ENCODE data around the gene SYNGAP1. TPM values are rescaled to one million over a fixed set of nuclear protein-coding genes. Genes with fewer than 3 reads are reported as not detected.

The SYNGAP1 gene
- total and polyA plus RNA-seq, 9 of the 15 experiments (the other 6 are each of a cell fraction or from before 2014, with no cell fraction given): 0.01 to 22.8 (median 3.2) TPM

DNA sequence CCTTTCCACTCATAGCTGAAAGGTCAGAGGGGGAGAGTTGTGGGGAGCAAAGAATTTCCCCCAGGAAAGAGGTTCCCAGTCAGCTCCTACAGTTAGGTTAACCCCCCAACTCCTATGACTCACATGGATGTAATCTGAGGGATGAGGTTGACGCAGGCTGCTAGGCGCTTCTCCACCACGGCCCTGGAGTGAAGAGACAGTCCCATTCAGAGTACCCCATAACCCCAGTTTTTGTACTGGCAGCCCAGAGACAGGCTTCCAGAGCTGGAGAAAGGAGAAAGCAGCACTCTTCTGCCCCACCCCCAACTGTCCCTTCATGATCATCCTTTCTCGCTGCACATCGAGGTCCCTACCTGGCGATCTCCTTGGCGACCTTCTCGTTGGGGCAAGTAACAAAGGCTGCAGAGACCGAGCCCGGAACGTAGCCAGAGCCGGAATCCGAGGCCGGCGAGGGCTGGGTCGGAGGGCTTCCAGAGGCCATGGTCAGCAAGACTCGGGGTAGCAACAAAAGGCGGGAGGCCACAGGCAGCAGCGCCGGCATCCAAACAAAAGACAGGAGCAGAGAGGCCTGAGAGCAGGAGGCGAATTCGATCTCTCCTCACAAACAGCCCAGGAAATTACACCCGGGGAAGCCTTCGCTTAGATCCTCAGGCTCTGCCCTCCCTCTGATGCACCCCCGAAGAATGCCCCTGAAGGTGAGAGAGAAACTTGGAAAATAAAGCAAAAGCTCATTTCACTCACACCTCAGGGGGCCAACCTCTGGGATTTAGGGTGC, 2.5 kb upstream of the SYNGAP1 start (continued):
- TF ChIP-seq, protein P1, sequence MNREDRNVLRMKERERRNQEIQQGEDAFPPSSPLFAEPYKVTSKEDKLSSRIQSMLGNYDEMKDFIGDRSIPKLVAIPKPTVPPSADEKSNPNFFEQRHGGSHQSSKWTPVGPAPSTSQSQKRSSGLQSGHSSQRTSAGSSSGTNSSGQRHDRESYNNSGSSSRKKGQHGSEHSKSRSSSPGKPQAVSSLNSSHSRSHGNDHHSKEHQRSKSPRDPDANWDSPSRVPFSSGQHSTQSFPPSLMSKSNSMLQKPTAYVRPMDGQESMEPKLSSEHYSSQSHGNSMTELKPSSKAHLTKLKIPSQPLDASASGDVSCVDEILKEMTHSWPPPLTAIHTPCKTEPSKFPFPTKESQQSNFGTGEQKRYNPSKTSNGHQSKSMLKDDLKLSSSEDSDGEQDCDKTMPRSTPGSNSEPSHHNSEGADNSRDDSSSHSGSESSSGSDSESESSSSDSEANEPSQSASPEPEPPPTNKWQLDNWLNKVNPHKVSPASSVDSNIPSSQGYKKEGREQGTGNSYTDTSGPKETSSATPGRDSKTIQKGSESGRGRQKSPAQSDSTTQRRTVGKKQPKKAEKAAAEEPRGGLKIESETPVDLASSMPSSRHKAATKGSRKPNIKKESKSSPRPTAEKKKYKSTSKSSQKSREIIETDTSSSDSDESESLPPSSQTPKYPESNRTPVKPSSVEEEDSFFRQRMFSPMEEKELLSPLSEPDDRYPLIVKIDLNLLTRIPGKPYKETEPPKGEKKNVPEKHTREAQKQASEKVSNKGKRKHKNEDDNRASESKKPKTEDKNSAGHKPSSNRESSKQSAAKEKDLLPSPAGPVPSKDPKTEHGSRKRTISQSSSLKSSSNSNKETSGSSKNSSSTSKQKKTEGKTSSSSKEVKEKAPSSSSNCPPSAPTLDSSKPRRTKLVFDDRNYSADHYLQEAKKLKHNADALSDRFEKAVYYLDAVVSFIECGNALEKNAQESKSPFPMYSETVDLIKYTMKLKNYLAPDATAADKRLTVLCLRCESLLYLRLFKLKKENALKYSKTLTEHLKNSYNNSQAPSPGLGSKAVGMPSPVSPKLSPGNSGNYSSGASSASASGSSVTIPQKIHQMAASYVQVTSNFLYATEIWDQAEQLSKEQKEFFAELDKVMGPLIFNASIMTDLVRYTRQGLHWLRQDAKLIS (CRISPR knock-in tag; IDR thresholded peaks at IDR 0.05): peak; percentile 60; the same call in 1 of the 2 replicates
- TF ChIP-seq, protein P2, sequence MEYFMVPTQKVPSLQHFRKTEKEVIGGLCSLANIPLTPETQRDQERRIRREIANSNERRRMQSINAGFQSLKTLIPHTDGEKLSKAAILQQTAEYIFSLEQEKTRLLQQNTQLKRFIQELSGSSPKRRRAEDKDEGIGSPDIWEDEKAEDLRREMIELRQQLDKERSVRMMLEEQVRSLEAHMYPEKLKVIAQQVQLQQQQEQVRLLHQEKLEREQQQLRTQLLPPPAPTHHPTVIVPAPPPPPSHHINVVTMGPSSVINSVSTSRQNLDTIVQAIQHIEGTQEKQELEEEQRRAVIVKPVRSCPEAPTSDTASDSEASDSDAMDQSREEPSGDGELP (CRISPR knock-in tag; IDR thresholded peaks at IDR 0.05; ENCODE audit: borderline replicate concordance): 0 out of 2 replicates have a peak, but pooled peaks have one; percentile 17
- TF ChIP-seq SMARCA5 (IDR thresholded peaks at IDR 0.05) (peak; percentile 51), RBFOX2 (IDR thresholded peaks at IDR 0.05; ENCODE audit: low read depth, low read length) (no peak), ZNF3 (CRISPR knock-in tag; IDR thresholded peaks at IDR 0.05) (no peak), POLR2AphosphoS5 (IDR thresholded peaks at IDR 0.05; ENCODE audit: control insufficient read depth, insufficient read depth, low read depth, low read length) (peak; percentile 11; the same call in 1 of the 2 replicates), ATF7 (IDR thresholded peaks at IDR 0.05) (peak; percentile 20; the same call in 1 of the 2 replicates), MECOM (CRISPR knock-in tag; IDR thresholded peaks at IDR 0.05) (0 out of 2 replicates have a peak, but pooled peaks have one; percentile 18)
- TF ChIP-seq, protein P3, sequence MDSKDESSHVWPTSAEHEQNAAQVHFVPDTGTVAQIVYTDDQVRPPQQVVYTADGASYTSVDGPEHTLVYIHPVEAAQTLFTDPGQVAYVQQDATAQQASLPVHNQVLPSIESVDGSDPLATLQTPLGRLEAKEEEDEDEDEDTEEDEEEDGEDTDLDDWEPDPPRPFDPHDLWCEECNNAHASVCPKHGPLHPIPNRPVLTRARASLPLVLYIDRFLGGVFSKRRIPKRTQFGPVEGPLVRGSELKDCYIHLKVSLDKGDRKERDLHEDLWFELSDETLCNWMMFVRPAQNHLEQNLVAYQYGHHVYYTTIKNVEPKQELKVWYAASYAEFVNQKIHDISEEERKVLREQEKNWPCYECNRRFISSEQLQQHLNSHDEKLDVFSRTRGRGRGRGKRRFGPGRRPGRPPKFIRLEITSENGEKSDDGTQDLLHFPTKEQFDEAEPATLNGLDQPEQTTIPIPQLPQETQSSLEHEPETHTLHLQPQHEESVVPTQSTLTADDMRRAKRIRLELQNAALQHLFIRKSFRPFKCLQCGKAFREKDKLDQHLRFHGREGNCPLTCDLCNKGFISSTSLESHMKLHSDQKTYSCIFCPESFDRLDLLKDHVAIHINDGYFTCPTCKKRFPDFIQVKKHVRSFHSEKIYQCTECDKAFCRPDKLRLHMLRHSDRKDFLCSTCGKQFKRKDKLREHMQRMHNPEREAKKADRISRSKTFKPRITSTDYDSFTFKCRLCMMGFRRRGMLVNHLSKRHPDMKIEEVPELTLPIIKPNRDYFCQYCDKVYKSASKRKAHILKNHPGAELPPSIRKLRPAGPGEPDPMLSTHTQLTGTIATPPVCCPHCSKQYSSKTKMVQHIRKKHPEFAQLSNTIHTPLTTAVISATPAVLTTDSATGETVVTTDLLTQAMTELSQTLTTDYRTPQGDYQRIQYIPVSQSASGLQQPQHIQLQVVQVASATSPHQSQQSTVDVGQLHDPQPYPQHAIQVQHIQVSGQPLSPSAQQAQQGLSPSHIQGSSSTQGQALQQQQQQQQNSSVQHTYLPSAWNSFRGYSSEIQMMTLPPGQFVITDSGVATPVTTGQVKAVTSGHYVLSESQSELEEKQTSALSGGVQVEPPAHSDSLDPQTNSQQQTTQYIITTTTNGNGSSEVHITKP (IDR thresholded peaks at IDR 0.05; ENCODE audit: partially characterized antibody): peak; percentile 41
- TF ChIP-seq, protein P4, sequence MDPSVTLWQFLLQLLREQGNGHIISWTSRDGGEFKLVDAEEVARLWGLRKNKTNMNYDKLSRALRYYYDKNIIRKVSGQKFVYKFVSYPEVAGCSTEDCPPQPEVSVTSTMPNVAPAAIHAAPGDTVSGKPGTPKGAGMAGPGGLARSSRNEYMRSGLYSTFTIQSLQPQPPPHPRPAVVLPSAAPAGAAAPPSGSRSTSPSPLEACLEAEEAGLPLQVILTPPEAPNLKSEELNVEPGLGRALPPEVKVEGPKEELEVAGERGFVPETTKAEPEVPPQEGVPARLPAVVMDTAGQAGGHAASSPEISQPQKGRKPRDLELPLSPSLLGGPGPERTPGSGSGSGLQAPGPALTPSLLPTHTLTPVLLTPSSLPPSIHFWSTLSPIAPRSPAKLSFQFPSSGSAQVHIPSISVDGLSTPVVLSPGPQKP (CRISPR knock-in tag; IDR thresholded peaks at IDR 0.05): no peak
